ENCODE results near the gene CRISP1. TPM values are rescaled to one million over a fixed set of nuclear protein-coding genes. Genes with fewer than 3 reads are reported as not detected.

Gene CRISP1
- total and polyA plus RNA-seq, 2 of the 8 experiments (the other 6 are each of a cell fraction or from before 2014, with no cell fraction given): not detected

- TF ChIP-seq CHD2 (IDR thresholded peaks at IDR 0.05; ENCODE audit: low read length) (no peak), NRF1 (IDR thresholded peaks at IDR 0.05; ENCODE audit: low read depth, low read length) (no peak), CTBP2 (IDR thresholded peaks at IDR 0.05; ENCODE audit: borderline replicate concordance, insufficient read depth, insufficient read length, low read length) (no peak), SAP30 (IDR thresholded peaks at IDR 0.05; ENCODE audit: insufficient read depth, insufficient replicate concordance, low read length) (no peak), SRF (IDR thresholded peaks at IDR 0.05; ENCODE audit: low read depth, low read length) (no peak), CTCF (IDR thresholded peaks at IDR 0.05; ENCODE audit: control extremely low read depth in 1 of 3, insufficient read depth in 1 of 3, low read depth in 1 of 3, low read length in 3 of 3) (no peak), EGR1 (IDR thresholded peaks at IDR 0.05; ENCODE audit: borderline replicate concordance, low read depth, low read length) (no peak)
- no peak overlapping the region for H2AK5ac ChIP-seq (ENCODE audit: low read depth, low read length)
- no peaks in the 10 kb centered on the region for H3K27me3 ChIP-seq (replicated peaks in 1 of 4; ENCODE audit: control insufficient read depth in 3 of 4, extremely low read depth in 1 of 4, insufficient read depth in 3 of 4, low read length in 3 of 4)
- no peak overlapping the region for H2AFZ ChIP-seq (ENCODE audit: low read length)
- H3K9me3 ChIP-seq (ENCODE audit: insufficient read depth in 2 of 2, low read depth in 1 of 2, low read length in 1 of 2): no peaks in the 10 kb centered on the region; a peak in 1 of 4 replicates
- ChIA-PET POLR2A (ENCODE audit: partially characterized antibody) (no interaction called here), CTCF (ENCODE audit: partially characterized antibody) (interaction anchor here (1.1 to 1.7 kb wide), 3 partner anchors 11 to 173 kb away, joined by 3 to 4 read pairs (median 3); no protein-coding TSS in a partner anchor)
- H3K27ac ChIP-seq (ENCODE audit: low read depth, low read length): no peak overlapping the region
- no peaks in the 10 kb centered on the region for H4K20me1 ChIP-seq (replicated peaks in 1 of 2; ENCODE audit: control insufficient read depth in 1 of 2, insufficient read depth in 2 of 2, low read length in 2 of 2)
- H3K9ac ChIP-seq (replicated peaks in 1 of 4; ENCODE audit: extremely low read depth in 1 of 4, low read depth in 3 of 4, low read length in 3 of 4): no peak overlapping the region
- H3K79me2 ChIP-seq (ENCODE audit: control insufficient read depth in 1 of 2, insufficient read depth in 2 of 2, low read length in 2 of 2): no peaks in the 10 kb centered on the region
- H2BK15ac ChIP-seq (ENCODE audit: low read length): no peak overlapping the region
- no peak overlapping the region for H2BK12ac ChIP-seq (ENCODE audit: low read depth, low read length)
- H3K23me2 ChIP-seq (ENCODE audit: low read depth, low read length): no peaks in the 10 kb centered on the region
- 94% methylated on average over 7 of the region's 8 CpGs; no CpG with 5 or more reads in 1 of the 2 experiments for WGBS, 2 experiments (ENCODE audit: extremely low coverage in 1 of 2, insufficient coverage in 1 of 2, insufficient read length in 1 of 2, insufficient replicate concordance in 2 of 2, low coverage in 1 of 2, low lambda C conversion rate in 2 of 2, missing lambda C conversion rate in 1 of 2)
- no peak overlapping the region for H2BK5ac ChIP-seq (ENCODE audit: low read depth, low read length)
- H4K8ac ChIP-seq (ENCODE audit: extremely low read depth, insufficient read depth, low read length): no peak overlapping the region
- no peak overlapping the region for H4K91ac ChIP-seq (replicated peaks; ENCODE audit: insufficient read length, low read length)
- H4K5ac ChIP-seq (ENCODE audit: insufficient read length, low read depth, low read length): no peak overlapping the region
- no peak overlapping the region for H3K18ac ChIP-seq (ENCODE audit: extremely low read depth, low read length)
- no peaks in the 10 kb centered on the region for H3K4me1 ChIP-seq (replicated peaks in 1 of 4; ENCODE audit: control insufficient read depth in 3 of 4, insufficient read depth in 4 of 4, low read length in 3 of 4)
- H2BK120ac ChIP-seq (replicated peaks; ENCODE audit: low read depth, low read length): no peak overlapping the region
- no peak overlapping the region for H3K4me3 ChIP-seq (ENCODE audit: extremely low read depth in 1 of 4, insufficient read depth in 2 of 4, low read depth in 3 of 4, low read length in 4 of 4)
- DNase-seq (ENCODE audit: low read depth in 1 of 2, low spot score in 2 of 2): no peak
- FAIRE-seq: no peak
- H3K56ac ChIP-seq (replicated peaks; ENCODE audit: insufficient read length, low read depth, low read length): no peak overlapping the region
- no peaks in the 10 kb centered on the region for H3K79me1 ChIP-seq (ENCODE audit: low read depth, low read length)
- H2BK20ac ChIP-seq (ENCODE audit: low read length): no peak overlapping the region
- H3K23ac ChIP-seq (ENCODE audit: insufficient read length): no peak overlapping the region
- no peaks in the 10 kb centered on the region for H3K36me3 ChIP-seq (ENCODE audit: control insufficient read depth in 2 of 4, insufficient read depth in 4 of 4, low read length in 3 of 4)
- no peak overlapping the region for H3K4ac ChIP-seq (replicated peaks; ENCODE audit: insufficient read length, low read depth, low read length)
- H3K4me2 ChIP-seq (ENCODE audit: insufficient read depth in 1 of 2, low read depth in 2 of 2, low read length in 2 of 2): no peak overlapping the region
- H3K14ac ChIP-seq (ENCODE audit: insufficient read length): no peak overlapping the region
Observed at GRCh38 chr6:49801525-49801924, 64.8 kb downstream of the CRISP1 start.

All from H1 (cell line).